ENCODE measurements around the gene GTF2H4.
"Not testable (repeated sequence)": the region's sequence is repeated elsewhere in the genome, so short reads cannot be mapped to it uniquely, and the experiment has no call there.

The GTF2H4 gene

DNA sequence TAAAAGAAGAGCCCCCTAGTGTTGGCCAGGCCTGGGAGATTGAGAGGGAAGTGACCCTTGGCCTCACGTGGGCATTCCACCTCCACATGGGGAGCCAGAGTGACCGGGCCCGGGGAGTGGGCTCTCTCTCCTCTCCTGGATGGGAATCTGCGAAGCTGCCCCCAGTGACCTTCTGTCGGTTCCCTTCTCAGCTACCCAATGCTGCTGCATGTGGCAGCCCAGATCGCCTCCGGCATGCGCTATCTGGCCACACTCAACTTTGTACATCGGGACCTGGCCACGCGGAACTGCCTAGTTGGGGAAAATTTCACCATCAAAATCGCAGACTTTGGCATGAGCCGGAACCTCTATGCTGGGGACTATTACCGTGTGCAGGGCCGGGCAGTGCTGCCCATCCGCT lies 10.1 kb upstream of the GTF2H4 start:
- Histone ChIP-seq H3K9me3 (ENCODE audit: control insufficient read depth, low read length) (no peaks in the 10 kb centered on the region), H3K36me3 (ENCODE audit: control insufficient read depth, insufficient read depth, low read length) (peaks cover 59% of the 10 kb centered on the region)
- WGBS, 2 experiments (ENCODE audit: insufficient coverage in 2 of 2), result 91 to 92% methylated on average over 16 of the region's 16 CpGs

GRCh38 chr6:30898750-30899360 lies 9.2 kb upstream of the GTF2H4 start:
- WGBS, 2 experiments (ENCODE audit: insufficient coverage in 2 of 2), result 87 to 98% methylated on average over 12 to 20 of the region's 23 CpGs

More for the DNA sequence above, 10.1 kb upstream of the GTF2H4 start:
- H3K27ac ChIP-seq (ENCODE audit: low read depth, low read length, severe bottlenecking), result no peak overlapping the region
- H3K4me3 ChIP-seq (ENCODE audit: extremely low read depth, insufficient read depth, low read length, poor library complexity, severe bottlenecking), result no peak overlapping the region
- H3K4me1 ChIP-seq (ENCODE audit: control insufficient read depth, insufficient read depth, low read length, poor library complexity, severe bottlenecking), result no peaks in the 10 kb centered on the region

GRCh38 chr6:30900863-30901417 lies 7.1 kb upstream of the GTF2H4 start:
- Histone ChIP-seq H3K4me3 (ENCODE audit: extremely low read depth, insufficient read depth, low read length, poor library complexity, severe bottlenecking) (no peak overlapping the region), H3K27ac (ENCODE audit: low read depth, low read length, severe bottlenecking) (no peak overlapping the region), H3K4me1 (ENCODE audit: control insufficient read depth, insufficient read depth, low read length, poor library complexity, severe bottlenecking) (no peaks in the 10 kb centered on the region), H3K9me3 (ENCODE audit: control insufficient read depth, low read length) (no peaks in the 10 kb centered on the region), H3K36me3 (ENCODE audit: control insufficient read depth, insufficient read depth, low read length) (peaks cover 33% of the 10 kb centered on the region)
- WGBS, 2 experiments (ENCODE audit: insufficient coverage in 2 of 2), result 100% methylated on average over 1 of the region's 1 CpG; no CpG with 5 or more reads in 1 of the 2 experiments

More at GRCh38 chr6:30898750-30899360, 9.2 kb upstream of the GTF2H4 start:
- no peak overlapping the region for H3K4me3 ChIP-seq (ENCODE audit: extremely low read depth, insufficient read depth, low read length, poor library complexity, severe bottlenecking)
- H3K36me3 ChIP-seq (ENCODE audit: control insufficient read depth, insufficient read depth, low read length), result peaks cover 50% of the 10 kb centered on the region
- no peaks in the 10 kb centered on the region for H3K9me3 ChIP-seq (ENCODE audit: control insufficient read depth, low read length)
- H3K4me1 ChIP-seq (ENCODE audit: control insufficient read depth, insufficient read depth, low read length, poor library complexity, severe bottlenecking), result no peaks in the 10 kb centered on the region
- H3K27ac ChIP-seq (ENCODE audit: low read depth, low read length, severe bottlenecking), result no peak overlapping the region

DNA sequence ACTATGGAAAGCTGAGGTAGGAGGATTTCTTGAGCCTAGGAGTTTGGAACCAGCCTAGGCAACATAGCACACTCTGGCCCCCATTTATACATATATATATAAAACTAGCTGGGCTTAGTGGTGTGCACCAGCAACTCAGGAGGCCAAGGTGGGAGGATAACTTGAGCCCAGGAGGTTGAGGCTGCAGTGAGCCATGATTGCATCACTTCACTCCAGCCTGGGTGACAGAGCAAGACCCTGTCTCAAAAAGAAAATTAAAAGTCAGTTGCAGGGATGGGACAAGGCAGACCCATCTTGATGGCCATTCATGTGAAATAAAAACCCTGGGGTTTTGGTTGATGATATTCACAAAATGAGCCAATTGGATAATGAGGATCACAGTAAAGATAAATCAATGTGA lies 6.6 kb upstream of the GTF2H4 start:
- Histone ChIP-seq H3K36me3 (ENCODE audit: control insufficient read depth, insufficient read depth, low read length) (peaks cover 29% of the 10 kb centered on the region), H3K4me1 (ENCODE audit: control insufficient read depth, insufficient read depth, low read length, poor library complexity, severe bottlenecking) (no peaks in the 10 kb centered on the region), H3K4me3 (ENCODE audit: extremely low read depth, insufficient read depth, low read length, poor library complexity, severe bottlenecking) (no peak overlapping the region), H3K9me3 (ENCODE audit: control insufficient read depth, low read length) (no peaks in the 10 kb centered on the region), H3K27ac (ENCODE audit: low read depth, low read length, severe bottlenecking) (no peak overlapping the region)

DNA sequence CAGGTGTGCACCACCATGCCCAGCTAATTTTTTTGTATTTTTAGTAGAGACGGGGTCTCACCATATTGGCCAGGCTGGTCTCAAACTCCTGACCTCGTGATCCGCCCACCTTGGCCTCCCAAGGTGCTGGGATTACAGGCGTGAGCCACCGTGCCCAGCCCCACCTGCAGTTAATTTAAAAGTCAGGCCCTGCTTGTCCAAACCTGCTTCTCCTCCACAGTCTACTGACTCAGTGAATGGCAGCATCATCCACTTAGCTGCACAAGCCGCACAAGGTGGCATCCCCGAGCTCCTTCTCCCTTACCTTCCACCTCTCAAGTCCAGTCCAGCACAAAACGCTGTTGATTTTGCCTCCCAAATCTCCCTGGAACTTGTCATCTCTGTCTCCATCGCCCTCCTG lies 5.8 kb upstream of the GTF2H4 start:
- H3K27ac ChIP-seq (ENCODE audit: low read depth, low read length, severe bottlenecking); H3K9me3 ChIP-seq (ENCODE audit: control insufficient read depth, low read length); H3K4me1 ChIP-seq (ENCODE audit: control insufficient read depth, insufficient read depth, low read length, poor library complexity, severe bottlenecking); H3K4me3 ChIP-seq (ENCODE audit: extremely low read depth, insufficient read depth, low read length, poor library complexity, severe bottlenecking): not testable (repeated sequence)
- WGBS, 2 experiments (ENCODE audit: insufficient coverage in 2 of 2), result 75 to 79% methylated on average over 8 to 9 of the region's 9 CpGs
- peaks cover 23% of the 10 kb centered on the region for H3K36me3 ChIP-seq (ENCODE audit: control insufficient read depth, insufficient read depth, low read length)

DNA sequence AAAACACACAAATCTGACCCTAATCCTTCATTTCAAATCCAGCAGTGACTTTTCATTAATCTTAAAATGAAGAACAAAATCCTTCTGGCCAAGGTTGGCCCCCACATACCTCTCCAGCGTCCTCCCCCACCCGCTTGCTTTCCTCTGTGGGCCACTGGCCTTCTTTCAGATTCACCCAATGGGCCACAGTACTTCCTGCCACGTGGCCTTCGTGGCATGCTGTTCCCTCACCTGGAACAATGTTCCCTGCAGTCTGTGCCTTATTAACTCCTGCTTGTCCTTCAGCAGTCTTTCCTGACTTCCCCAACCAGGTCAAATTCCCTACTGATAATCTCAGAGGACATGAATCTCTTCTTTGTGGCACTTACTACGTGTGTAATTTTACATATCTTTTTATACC lies 5.3 kb upstream of the GTF2H4 start:
- Histone ChIP-seq H3K9me3 (ENCODE audit: control insufficient read depth, low read length) (no peaks in the 10 kb centered on the region), H3K4me3 (ENCODE audit: extremely low read depth, insufficient read depth, low read length, poor library complexity, severe bottlenecking) (no peak overlapping the region), H3K27ac (ENCODE audit: low read depth, low read length, severe bottlenecking) (no peak overlapping the region), H3K4me1 (ENCODE audit: control insufficient read depth, insufficient read depth, low read length, poor library complexity, severe bottlenecking) (no peaks in the 10 kb centered on the region), H3K36me3 (ENCODE audit: control insufficient read depth, insufficient read depth, low read length) (peaks cover 22% of the 10 kb centered on the region)
- 67 to 77% methylated on average over 4 of the region's 5 CpGs for WGBS, 2 experiments (ENCODE audit: insufficient coverage in 2 of 2)

GRCh38 chr6:30903236-30903635 lies 4.8 kb upstream of the GTF2H4 start:
- Histone ChIP-seq H3K4me3 (ENCODE audit: extremely low read depth, insufficient read depth, low read length, poor library complexity, severe bottlenecking) (no peak overlapping the region), H3K36me3 (ENCODE audit: control insufficient read depth, insufficient read depth, low read length) (peaks cover 17% of the 10 kb centered on the region), H3K9me3 (ENCODE audit: control insufficient read depth, low read length) (no peaks in the 10 kb centered on the region), H3K27ac (ENCODE audit: low read depth, low read length, severe bottlenecking) (no peak overlapping the region), H3K4me1 (ENCODE audit: control insufficient read depth, insufficient read depth, low read length, poor library complexity, severe bottlenecking) (no peaks in the 10 kb centered on the region)
- 100% methylated on average over 3 of the region's 4 CpGs for WGBS, 2 experiments (ENCODE audit: insufficient coverage in 2 of 2)

GRCh38 chr6:30907290-30907757 lies 683 bp upstream of the GTF2H4 start:
- WGBS, 2 experiments (ENCODE audit: insufficient coverage in 2 of 2), result 71 to 74% methylated on average over 16 of the region's 16 CpGs
- not testable (repeated sequence) for H3K4me1 ChIP-seq (ENCODE audit: control insufficient read depth, insufficient read depth, low read length, poor library complexity, severe bottlenecking); H3K27ac ChIP-seq (ENCODE audit: low read depth, low read length, severe bottlenecking); H3K9me3 ChIP-seq (ENCODE audit: control insufficient read depth, low read length)
- Histone ChIP-seq H3K36me3 (ENCODE audit: control insufficient read depth, insufficient read depth, low read length) (peaks cover 25% of the 10 kb centered on the region), H3K4me3 (ENCODE audit: extremely low read depth, insufficient read depth, low read length, poor library complexity, severe bottlenecking) (peak overlapping the region; percentile 99)

GRCh38 chr6:30908700-30909099 lies 693 bp downstream of the GTF2H4 start:
- Histone ChIP-seq H3K36me3 (ENCODE audit: control insufficient read depth, insufficient read depth, low read length) (peaks cover 39% of the 10 kb centered on the region), H3K4me1 (ENCODE audit: control insufficient read depth, insufficient read depth, low read length, poor library complexity, severe bottlenecking) (no peaks in the 10 kb centered on the region), H3K9me3 (ENCODE audit: control insufficient read depth, low read length) (no peaks in the 10 kb centered on the region), H3K27ac (ENCODE audit: low read depth, low read length, severe bottlenecking) (no peak overlapping the region), H3K4me3 (ENCODE audit: extremely low read depth, insufficient read depth, low read length, poor library complexity, severe bottlenecking) (peak overlapping the region; percentile 99)
- WGBS, 2 experiments (ENCODE audit: insufficient coverage in 2 of 2), result 35 to 69% methylated on average over 2 of the region's 2 CpGs

- not testable (repeated sequence) for H3K9me3 ChIP-seq (ENCODE audit: control insufficient read depth, low read length); H3K27ac ChIP-seq (ENCODE audit: low read depth, low read length, severe bottlenecking); H3K4me1 ChIP-seq (ENCODE audit: control insufficient read depth, insufficient read depth, low read length, poor library complexity, severe bottlenecking); H3K4me3 ChIP-seq (ENCODE audit: extremely low read depth, insufficient read depth, low read length, poor library complexity, severe bottlenecking)
- WGBS, 2 experiments (ENCODE audit: insufficient coverage in 2 of 2), result 96 to 97% methylated on average over 9 to 10 of the region's 12 CpGs
- peaks cover 41% of the 10 kb centered on the region for H3K36me3 ChIP-seq (ENCODE audit: control insufficient read depth, insufficient read depth, low read length)
Measured at GRCh38 chr6:30910473-30910872, 2.5 kb downstream of the GTF2H4 start.

DNA sequence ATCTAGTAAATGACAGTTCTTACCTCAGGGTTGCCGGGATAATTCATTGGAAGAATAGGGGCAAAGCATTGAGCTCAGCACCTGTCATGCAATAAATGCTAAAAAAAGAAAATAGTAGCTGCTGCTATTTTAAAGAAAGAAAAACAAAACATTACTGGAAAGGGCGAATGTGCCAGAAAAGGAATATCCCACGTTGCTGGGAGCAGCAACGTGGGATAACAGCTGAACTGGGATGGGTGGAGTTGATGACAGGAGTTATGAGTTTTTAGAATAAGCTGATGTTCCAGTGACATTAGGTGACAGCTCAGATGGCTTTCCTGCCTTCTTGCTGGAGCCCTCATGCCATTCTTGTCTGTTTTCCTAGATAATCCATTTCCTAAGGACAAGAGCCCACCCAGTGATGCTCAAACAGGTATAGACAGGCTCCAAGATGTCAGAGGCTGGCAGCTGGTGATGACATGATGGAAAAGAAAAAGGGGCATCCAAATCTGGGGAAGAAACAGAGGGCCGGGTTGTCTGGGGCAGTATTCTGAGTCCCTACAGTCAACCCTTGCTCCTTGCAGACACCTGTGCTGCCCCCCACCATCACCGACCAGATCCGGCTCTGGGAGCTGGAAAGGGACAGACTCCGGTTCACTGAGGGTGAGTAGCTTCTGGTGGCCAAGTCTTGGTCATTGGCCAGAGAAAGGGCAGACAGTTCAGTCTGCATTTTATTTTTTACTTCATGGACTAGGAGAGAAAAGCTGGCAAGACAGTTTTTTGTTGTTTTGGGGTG lies 4.9 kb downstream of the GTF2H4 start:
- Histone ChIP-seq H3K4me3 (ENCODE audit: extremely low read depth, insufficient read depth, low read length, poor library complexity, severe bottlenecking) (no peak overlapping the region), H3K27ac (ENCODE audit: low read depth, low read length, severe bottlenecking) (no peak overlapping the region), H3K4me1 (ENCODE audit: control insufficient read depth, insufficient read depth, low read length, poor library complexity, severe bottlenecking) (peaks cover 7% of the 10 kb centered on the region), H3K36me3 (ENCODE audit: control insufficient read depth, insufficient read depth, low read length) (peaks cover 59% of the 10 kb centered on the region), H3K9me3 (ENCODE audit: control insufficient read depth, low read length) (no peaks in the 10 kb centered on the region)
- 97 to 99% methylated on average over 5 to 7 of the region's 8 CpGs for WGBS, 2 experiments (ENCODE audit: insufficient coverage in 2 of 2)
